Skeletal muscle tissue (tissue), 4 donors: ENCODE measurements around the gene KIF18A. TPM values are rescaled to one million over a fixed set of nuclear protein-coding genes. Genes with fewer than 3 reads are reported as not detected.
"Not testable (repeated sequence)": the region's sequence is repeated elsewhere in the genome, so short reads cannot be mapped to it uniquely, and the experiment has no call there.

Source experiments
- H3K27ac ChIP-seq: one replicate; pipeline ENCODE4 v1.7.0; 2013; ENCODE audit warnings: mild to moderate bottlenecking, low read depth, low read length, inconsistent platforms
- H3K27me3 ChIP-seq, 3 donors: one replicate each; pipeline ENCODE4 v1.7.0; 2013; ENCODE audit warnings: low read length in 3 of 3; ENCODE audit not compliant: control insufficient read depth in 3 of 3, insufficient read depth in 3 of 3
- H3K36me3 ChIP-seq, 3 donors: one replicate each; pipeline ENCODE4 v1.7.0; 2013; ENCODE audit warnings: low read length in 3 of 3; ENCODE audit not compliant: control insufficient read depth in 3 of 3, insufficient read depth in 3 of 3
- H3K4me1 ChIP-seq, 3 donors: one replicate each; pipeline ENCODE4 v1.7.0; 2013; ENCODE audit warnings: low read length in 3 of 3, mild to moderate bottlenecking in 3 of 3; ENCODE audit not compliant: control insufficient read depth in 3 of 3, insufficient read depth in 3 of 3
- H3K4me3 ChIP-seq, 3 donors: one replicate each; pipeline ENCODE4 v1.7.0; 2013; ENCODE audit warnings: low read length in 3 of 3
- H3K9ac ChIP-seq, 3 donors: one replicate each; pipeline ENCODE4 v1.7.0; 2013; ENCODE audit warnings: low read length in 3 of 3, mild to moderate bottlenecking in 3 of 3, moderate library complexity in 2 of 3, low read depth in 1 of 3
- H3K9me3 ChIP-seq, 3 donors: one replicate each; pipeline ENCODE4 v1.7.0; 2013; ENCODE audit warnings: low read length in 3 of 3; ENCODE audit not compliant: control insufficient read depth in 3 of 3
- total RNA-seq: library from RNA; depleted of rRNA; stranded (reverse); fragments of >200 nt; gene quantifications from one replicate; pipeline ENCODE4 v1.2.3, GENCODE V29; 2014
- donor health status: Osteomylitis.

The KIF18A gene
- total RNA-seq, 1 donor from 2014 or later: 4.7 TPM

- H3K36me3 ChIP-seq: peaks cover 0 to 4% (median 0%) of the 10 kb centered on the region in 3 donors
- H3K4me1 ChIP-seq: peaks cover 16 to 24% (median 23%) of the 10 kb centered on the region in 3 donors
- H3K9me3 ChIP-seq: no peaks in the 10 kb centered on the region
- H3K27me3 ChIP-seq: no peaks in the 10 kb centered on the region
- peak overlapping the region; percentile 88 for H3K27ac ChIP-seq
- H3K9ac ChIP-seq: peak overlapping the region; percentile 87 to 96 (median 92)
- peak overlapping the region; percentile 86 to 94 (median 93) for H3K4me3 ChIP-seq
These were observed 1.0 kb upstream of the KIF18A start for GRCh38 chr11:28108958-28109357.

GRCh38 chr11:28107191-28107749 is 686 bp downstream of the KIF18A start:
- peaks cover 16 to 24% (median 23%) of the 10 kb centered on the region in 3 donors for H3K4me1 ChIP-seq
- H3K36me3 ChIP-seq: no peaks in the 10 kb centered on the region
- peak overlapping the region; percentile 87 to 96 (median 92) for H3K9ac ChIP-seq
- H3K27me3 ChIP-seq: no peaks in the 10 kb centered on the region
- peak overlapping the region; percentile 88 for H3K27ac ChIP-seq
- H3K9me3 ChIP-seq: no peaks in the 10 kb centered on the region
- H3K4me3 ChIP-seq: peak overlapping the region; percentile 86 to 94 (median 93)

- Histone ChIP-seq H3K9me3 (no peaks in the 10 kb centered on the region), H3K4me3 (no peak overlapping the region), H3K27ac (no peak overlapping the region), H3K36me3 (no peaks in the 10 kb centered on the region), H3K27me3 (no peaks in the 10 kb centered on the region), H3K4me1 (peaks cover 16 to 24% (median 20%) of the 10 kb centered on the region in 3 donors), H3K9ac (no peak overlapping the region)
These were observed 1.5 kb downstream of the KIF18A start for GRCh38 chr11:28106353-28107043.

GRCh38 chr11:28105869-28106268 is 2.1 kb downstream of the KIF18A start:
- no peak overlapping the region for H3K27ac ChIP-seq
- H3K36me3 ChIP-seq: no peaks in the 10 kb centered on the region
- H3K9me3 ChIP-seq: no peaks in the 10 kb centered on the region
- H3K9ac ChIP-seq: no peak overlapping the region
- peaks cover 11 to 19% (median 14%) of the 10 kb centered on the region in 3 donors for H3K4me1 ChIP-seq
- H3K27me3 ChIP-seq: no peaks in the 10 kb centered on the region
- no peak overlapping the region for H3K4me3 ChIP-seq

- Histone ChIP-seq H3K27me3 (no peaks in the 10 kb centered on the region), H3K36me3 (no peaks in the 10 kb centered on the region), H3K4me1 (peaks cover 10 to 19% (median 13%) of the 10 kb centered on the region in 3 donors), H3K9ac (no peak overlapping the region), H3K4me3 (no peak overlapping the region), H3K27ac (no peak overlapping the region), H3K9me3 (no peaks in the 10 kb centered on the region)
These were observed 3.0 kb downstream of the KIF18A start for GRCh38 chr11:28104984-28105383.

- peaks cover 10 to 15% (median 13%) of the 10 kb centered on the region in 3 donors for H3K4me1 ChIP-seq
- no peak overlapping the region for H3K4me3 ChIP-seq
- H3K9me3 ChIP-seq: no peaks in the 10 kb centered on the region
- no peaks in the 10 kb centered on the region for H3K36me3 ChIP-seq
- H3K27me3 ChIP-seq: no peaks in the 10 kb centered on the region
- H3K27ac ChIP-seq: no peak overlapping the region
- H3K9ac ChIP-seq: no peak overlapping the region
These were observed 3.5 kb downstream of the KIF18A start for GRCh38 chr11:28104425-28104824.

- H3K9me3 ChIP-seq, H3K27me3 ChIP-seq, H3K9ac ChIP-seq, H3K4me3 ChIP-seq, H3K36me3 ChIP-seq, H3K4me1 ChIP-seq, H3K27ac ChIP-seq: not testable (repeated sequence)
These were observed 5.7 kb downstream of the KIF18A start for GRCh38 chr11:28102300-28102699.

GRCh38 chr11:28100665-28101064 is 7.3 kb downstream of the KIF18A start:
- no peak overlapping the region for H3K9ac ChIP-seq
- no peaks in the 10 kb centered on the region for H3K36me3 ChIP-seq
- no peaks in the 10 kb centered on the region for H3K27me3 ChIP-seq
- H3K9me3 ChIP-seq: no peaks in the 10 kb centered on the region
- H3K27ac ChIP-seq: no peak overlapping the region
- no peak overlapping the region for H3K4me3 ChIP-seq
- no peaks in the 10 kb centered on the region for H3K4me1 ChIP-seq

- H3K4me1 ChIP-seq: no peaks in the 10 kb centered on the region
- H3K27ac ChIP-seq: no peak overlapping the region
- no peak overlapping the region for H3K9ac ChIP-seq
- no peak overlapping the region for H3K4me3 ChIP-seq
- H3K36me3 ChIP-seq: no peaks in the 10 kb centered on the region
- no peaks in the 10 kb centered on the region for H3K27me3 ChIP-seq
- H3K9me3 ChIP-seq: no peaks in the 10 kb centered on the region
These were observed 8.2 kb downstream of the KIF18A start for GRCh38 chr11:28099715-28100114.

GRCh38 chr11:28098257-28098656 is 9.7 kb downstream of the KIF18A start:
- no peaks in the 10 kb centered on the region for H3K9me3 ChIP-seq
- no peak overlapping the region for H3K4me3 ChIP-seq
- no peaks in the 10 kb centered on the region for H3K27me3 ChIP-seq
- no peaks in the 10 kb centered on the region for H3K36me3 ChIP-seq
- no peak overlapping the region for H3K9ac ChIP-seq
- no peaks in the 10 kb centered on the region for H3K4me1 ChIP-seq
- H3K27ac ChIP-seq: no peak overlapping the region
